Measurements from ENCODE around the gene KIF1C.
A peak's percentile ranks its signal among the peaks of the same experiment; 100 is the strongest.

KIF1C gene

GRCh38 chr17:4960279-4960922 lies 37.3 kb upstream of the KIF1C start:
- TF ChIP-seq CTCF (IDR thresholded peaks at IDR 0.05) = no peak
- Histone ChIP-seq H3K27ac (no peak overlapping the region), H3K4me3 (no peak overlapping the region)
- no peak for DNase-seq (ENCODE audit: low spot score)

- Histone ChIP-seq H3K27ac (peak overlapping the region in 1 of 2 donors; percentile 98), H3K4me3 (no peak overlapping the region)
- no peak for TF ChIP-seq CTCF (IDR thresholded peaks at IDR 0.05)
- no peak for DNase-seq (ENCODE audit: low spot score)
These were observed 32.3 kb upstream of the KIF1C start for GRCh38 chr17:4965311-4965986.

- no peak for TF ChIP-seq CTCF (IDR thresholded peaks at IDR 0.05)
- H3K4me3 ChIP-seq = peak overlapping the region; percentile 78
- peak; percentile 100 for DNase-seq (ENCODE audit: low spot score)
- peak overlapping the region; percentile 85 to 98 for H3K27ac ChIP-seq
These were observed 30.8 kb upstream of the KIF1C start for GRCh38 chr17:4966844-4967538.

GRCh38 chr17:4967539-4968485 lies 29.9 kb upstream of the KIF1C start, which contains the start of gene SPAG7:
SPAG7 (minus strand) TSS chr17:4967817; CDS start chr17:4967804, 13 bp downstream.
- peak within 1 kb of the TSS; percentile 85 to 98 for H3K27ac ChIP-seq
- TF ChIP-seq CTCF (IDR thresholded peaks at IDR 0.05) = no peak
- DNase-seq (ENCODE audit: low spot score) = peak; percentile 98
- peak within 1 kb of the TSS; percentile 78 for H3K4me3 ChIP-seq

- no peak for DNase-seq (ENCODE audit: low spot score)
- no peak for TF ChIP-seq CTCF (IDR thresholded peaks at IDR 0.05)
- Histone ChIP-seq H3K27ac (peak overlapping the region; percentile 85 to 98), H3K4me3 (peak overlapping the region; percentile 78)
These were observed 29.2 kb upstream of the KIF1C start for GRCh38 chr17:4968486-4969046.

- Histone ChIP-seq H3K27ac (peak overlapping the region; percentile 85 to 98), H3K4me3 (peak overlapping the region; percentile 78)
- TF ChIP-seq CTCF (IDR thresholded peaks at IDR 0.05) = no peak
- DNase-seq (ENCODE audit: low spot score) = no peak
These were observed 28.7 kb upstream of the KIF1C start for GRCh38 chr17:4969047-4969550.
